B cell (primary cell): ENCODE data around the gene ARHGAP22. TPM values are rescaled to one million over a fixed set of nuclear protein-coding genes. Genes with fewer than 3 reads are reported as not detected.

Source experiments
- ATAC-seq: fragments of 200-7000 bp; cut with Tn5 transposase; one replicate; pipeline ENCODE4 v1.10.0; 2021; ENCODE audit warnings: low read depth, mild to moderate bottlenecking, moderate number of reproducible peaks, moderate library complexity
- CTCF ChIA-PET: fragments of 350-600 bp; sonication (Branson Sonifier 250); formaldehyde crosslinking; loops from one replicate; lab custom pipeline; 2021; ENCODE audit warnings: antibody characterized with exemption, inconsistent platforms; lab: Charles Lee
- POLR2A ChIA-PET: fragments of 350-600 bp; sonication (Branson Sonifier 250); formaldehyde crosslinking; loops from one replicate; lab custom pipeline; 2021; ENCODE audit warnings: antibody characterized with exemption; lab: Charles Lee
- DNase-seq: peaks from one replicate; pipeline ENCODE4 v3.0.0; 2013
- H2AFZ ChIP-seq: 2 replicates; pipeline ENCODE4 v1.6.1; 2012; ENCODE audit warnings: mild to moderate bottlenecking, low read depth, low read length; ENCODE audit not compliant: insufficient read depth, poor library complexity, severe bottlenecking
- H3K27ac ChIP-seq, 2 donors: 1 replicate in 1 of 2; 2 replicates in 1 of 2; pipeline ENCODE4 v1.5.1; 2012 to 2013; ENCODE audit warnings: low read length in 2 of 2, mild to moderate bottlenecking in 2 of 2, moderate library complexity in 1 of 2
- H3K27me3 ChIP-seq, 4 experiments: fragments of 200-600 bp in 1 of 4; sonication (generic) in 1 of 4; replicated peaks in 1 of 4; 1 replicate in 2 of 4; 2 replicates in 2 of 4; pipeline versions ENCODE4 v1.6.1 to v1.7.0; 2013 to 2016; ENCODE audit warnings: low read length in 3 of 4, mild to moderate bottlenecking in 2 of 4, mixed read lengths in 1 of 4, moderate library complexity in 1 of 4; ENCODE audit not compliant: insufficient read depth in 4 of 4, control insufficient read depth in 3 of 4; ENCODE audit errors: control extremely low read depth in 1 of 4
- H3K36me3 ChIP-seq, 2 experiments: replicated peaks in 1 of 2; 1 replicate in 1 of 2; 2 replicates in 1 of 2; pipeline versions ENCODE4 v1.6.1 to v1.7.1; 2013; ENCODE audit warnings: low read length in 1 of 2; ENCODE audit not compliant: insufficient read depth in 2 of 2, control insufficient read depth in 1 of 2; ENCODE audit errors: control extremely low read depth in 1 of 2, extremely low read depth in 1 of 2
- H3K4me1 ChIP-seq, 2 donors: fragments of 200-600 bp in 1 of 2; sonication (generic) in 1 of 2; 1 replicate in 1 of 2; 2 replicates in 1 of 2; pipeline versions ENCODE4 v1.5.1 to v1.6.1; 2013 to 2017; ENCODE audit warnings: low read length in 2 of 2; ENCODE audit not compliant: control insufficient read depth in 2 of 2, insufficient read depth in 2 of 2
- H3K4me2 ChIP-seq: replicated peaks from 2 replicates; pipeline ENCODE3; 2012; ENCODE audit warnings: mild to moderate bottlenecking, low read depth, low read length; ENCODE audit not compliant: poor library complexity, severe bottlenecking
- H3K4me3 ChIP-seq, 5 experiments: fragments of 200-600 bp in 1 of 5; sonication (generic) in 1 of 5; 1 replicate in 3 of 5; 2 replicates in 2 of 5; pipeline versions ENCODE4 v1.5.1 to v1.7.0; 2011 to 2016; ENCODE audit warnings: low read length in 4 of 5, mild to moderate bottlenecking in 4 of 5, low read depth in 2 of 5, control low read depth in 1 of 5, moderate library complexity in 1 of 5; ENCODE audit not compliant: insufficient read depth in 1 of 5; ENCODE audit errors: control extremely low read depth in 1 of 5, extremely low read depth in 1 of 5
- H3K79me2 ChIP-seq: fragments of 200-600 bp; sonication (generic); one replicate; pipeline ENCODE4 v1.6.0; 2016; ENCODE audit warnings: low read length; ENCODE audit not compliant: control insufficient read depth, insufficient read depth
- H3K9ac ChIP-seq: fragments of 200-600 bp; sonication (generic); 2 replicates; pipeline ENCODE4 v1.6.1; 2017; ENCODE audit warnings: mild to moderate bottlenecking, low read length, moderate library complexity
- H3K9me3 ChIP-seq, 3 donors: one replicate each; pipeline versions ENCODE4 v1.6.1 to v1.7.1; 2013; ENCODE audit warnings: low read length in 2 of 3; ENCODE audit not compliant: control insufficient read depth in 2 of 3, insufficient read depth in 1 of 3; ENCODE audit errors: control extremely low read depth in 1 of 3
- H4K20me1 ChIP-seq: 2 replicates; pipeline ENCODE4 v1.6.0; 2012; ENCODE audit warnings: mild to moderate bottlenecking, low read length; ENCODE audit not compliant: insufficient read depth, control insufficient read depth, poor library complexity, severe bottlenecking
- H3K27ac Mint-ChIP-seq: one replicate; pipeline ENCODE4 v1.8.0; 2021; ENCODE audit warnings: mixed read lengths
- H3K27me3 Mint-ChIP-seq: one replicate; pipeline ENCODE4 v1.8.0; 2021; ENCODE audit warnings: mixed read lengths
- H3K4me1 Mint-ChIP-seq: one replicate; pipeline ENCODE4 v1.8.0; 2021; ENCODE audit warnings: mixed read lengths
- H3K4me3 Mint-ChIP-seq: one replicate; pipeline ENCODE4 v1.8.0; 2021; ENCODE audit warnings: mixed read lengths
- H3K9me3 Mint-ChIP-seq: one replicate; pipeline ENCODE4 v1.8.0; 2022; ENCODE audit warnings: mixed read lengths; ENCODE audit not compliant: insufficient read depth
- EZH2 ChIP-seq: IDR thresholded peaks from 2 replicates; pipeline ENCODE4 v1.6.1; 2012; ENCODE audit warnings: borderline replicate concordance, low read depth, mild to moderate bottlenecking, moderate library complexity, low read length; ENCODE audit not compliant: insufficient read depth, poor library complexity, severe bottlenecking
- WGBS: methylation state at CpG from one replicate; pipeline ENCODE4 v1.1.5; 2013; ENCODE audit warnings: missing lambda C conversion rate; ENCODE audit not compliant: insufficient coverage; 5-methylcytosine and 5-hydroxymethylcytosine counted together
- intact Hi-C: fragments of 100-400 bp; cut with micrococcal nuclease; formaldehyde crosslinking; loops from one replicate; pipeline ENCODE4 v1.10.0; 2022
- polyA plus RNA-seq: library from polyadenylated mRNA; depleted of rRNA; stranded (reverse); fragments of >200 nt; gene quantifications from 2 replicates; pipeline ENCODE4 v1.2.3, GENCODE V29; 2012
- total RNA-seq, 2 donors: library from RNA; stranded (reverse); fragments of 120-200 nt in 1 of 2; gene quantifications; 1 replicate in 1 of 2; 2 replicates in 1 of 2; pipeline versions ENCODE4 v1.2.3 to v1.2.4, GENCODE V29; 2013 to 2022
- TF ChIP-seq, protein P1 (sequence below): fragments of 200-600 bp; IDR thresholded peaks from one replicate; pipeline ENCODE4 v1.8.0; 2022; ENCODE audit warnings: antibody characterized with exemption, mild to moderate bottlenecking

Gene ARHGAP22
- total and polyA plus RNA-seq, 2 donors (not counting 1 experiment from before 2014, with no cell fraction given), result 1.9 to 2.0 TPM

DNA sequence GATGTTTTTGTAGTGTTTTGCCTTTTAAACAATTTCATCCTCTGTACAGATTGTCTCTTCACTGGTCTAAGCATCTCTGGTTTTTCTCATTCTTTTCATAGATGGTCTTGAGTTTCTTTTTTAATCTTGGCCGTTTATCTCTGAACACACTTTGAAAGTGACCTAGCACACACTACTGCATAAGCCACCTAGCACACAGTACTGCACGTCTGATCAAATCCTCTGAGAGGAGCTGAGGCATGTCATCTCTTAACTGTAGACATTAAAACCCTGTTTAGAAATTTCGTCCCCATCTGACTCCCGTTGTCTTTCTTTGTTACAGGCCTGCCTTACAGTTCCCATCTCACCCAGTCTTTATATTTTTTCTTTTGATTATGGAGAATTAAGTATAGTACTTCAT, 198.2 kb downstream of the ARHGAP22 start:
- no peak overlapping the region for H2AFZ ChIP-seq
- CTCF ChIA-PET, result no interaction called here

DNA sequence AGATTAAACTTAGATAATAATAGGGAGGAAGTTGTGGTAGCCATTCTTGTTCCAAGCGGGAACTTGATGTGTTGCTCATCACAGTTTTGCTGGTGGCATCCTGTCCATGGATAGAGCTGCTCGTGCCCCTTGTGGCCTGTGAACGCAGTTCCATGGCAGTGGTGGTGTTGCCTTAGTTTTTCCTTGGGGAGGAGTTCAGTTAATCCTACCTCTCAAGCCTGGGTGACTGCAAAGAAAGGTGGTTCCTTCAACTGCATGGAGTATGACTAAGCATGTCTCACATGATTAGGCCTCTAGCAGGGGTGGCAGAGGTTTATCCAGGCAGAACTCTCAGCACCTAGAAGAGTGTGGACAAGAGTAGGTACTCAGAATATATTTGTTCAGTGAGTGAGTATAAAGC, 198.7 kb downstream of the ARHGAP22 start:
- no peaks in the 10 kb centered on the region for H3K27me3 Mint-ChIP-seq
- no peak overlapping the region for H3K27ac Mint-ChIP-seq
- no peaks in the 10 kb centered on the region for H3K9me3 ChIP-seq
- 69% methylated on average over 3 of the region's 3 CpGs for WGBS
- H3K27me3 ChIP-seq, result no peaks in the 10 kb centered on the region
- no peak overlapping the region for H3K9ac ChIP-seq
- CTCF ChIA-PET, result no interaction called here
- ATAC-seq (no peak), DNase-seq (no peak)
- no peaks in the 10 kb centered on the region for H4K20me1 ChIP-seq
- H3K4me3 Mint-ChIP-seq, result no peak overlapping the region
- H3K4me1 ChIP-seq, result no peaks in the 10 kb centered on the region
- H3K4me2 ChIP-seq, result no peak overlapping the region
- POLR2A ChIA-PET, result no interaction called here
- H3K4me1 Mint-ChIP-seq, result no peaks in the 10 kb centered on the region
- no peak overlapping the region for H3K27ac ChIP-seq
- no peaks in the 10 kb centered on the region for H3K9me3 Mint-ChIP-seq
- no peaks in the 10 kb centered on the region for H3K79me2 ChIP-seq
- TF ChIP-seq EZH2, result no peak
- TF ChIP-seq, protein P1, sequence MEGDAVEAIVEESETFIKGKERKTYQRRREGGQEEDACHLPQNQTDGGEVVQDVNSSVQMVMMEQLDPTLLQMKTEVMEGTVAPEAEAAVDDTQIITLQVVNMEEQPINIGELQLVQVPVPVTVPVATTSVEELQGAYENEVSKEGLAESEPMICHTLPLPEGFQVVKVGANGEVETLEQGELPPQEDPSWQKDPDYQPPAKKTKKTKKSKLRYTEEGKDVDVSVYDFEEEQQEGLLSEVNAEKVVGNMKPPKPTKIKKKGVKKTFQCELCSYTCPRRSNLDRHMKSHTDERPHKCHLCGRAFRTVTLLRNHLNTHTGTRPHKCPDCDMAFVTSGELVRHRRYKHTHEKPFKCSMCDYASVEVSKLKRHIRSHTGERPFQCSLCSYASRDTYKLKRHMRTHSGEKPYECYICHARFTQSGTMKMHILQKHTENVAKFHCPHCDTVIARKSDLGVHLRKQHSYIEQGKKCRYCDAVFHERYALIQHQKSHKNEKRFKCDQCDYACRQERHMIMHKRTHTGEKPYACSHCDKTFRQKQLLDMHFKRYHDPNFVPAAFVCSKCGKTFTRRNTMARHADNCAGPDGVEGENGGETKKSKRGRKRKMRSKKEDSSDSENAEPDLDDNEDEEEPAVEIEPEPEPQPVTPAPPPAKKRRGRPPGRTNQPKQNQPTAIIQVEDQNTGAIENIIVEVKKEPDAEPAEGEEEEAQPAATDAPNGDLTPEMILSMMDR, result no peak
- H2AFZ ChIP-seq, result no peak overlapping the region
- intact Hi-C loops, result no loop called here
- no peak overlapping the region for H3K4me3 ChIP-seq
- H3K36me3 ChIP-seq, result peaks cover 0 to 22% of the 10 kb centered on the region in 2 experiments

More for the DNA sequence above, 198.2 kb downstream of the ARHGAP22 start:
- POLR2A ChIA-PET, result no interaction called here
- no peaks in the 10 kb centered on the region for H3K4me1 Mint-ChIP-seq
- no peaks in the 10 kb centered on the region for H3K27me3 Mint-ChIP-seq
- DNase-seq, result no peak
- H4K20me1 ChIP-seq, result no peaks in the 10 kb centered on the region
- no peak for ATAC-seq
- no peak overlapping the region for H3K27ac Mint-ChIP-seq
- H3K27me3 ChIP-seq, result no peaks in the 10 kb centered on the region
- intact Hi-C loops, result no loop called here
- H3K79me2 ChIP-seq, result no peaks in the 10 kb centered on the region
- H3K4me2 ChIP-seq, result no peak overlapping the region
- no peaks in the 10 kb centered on the region for H3K9me3 Mint-ChIP-seq
- H3K9ac ChIP-seq, result no peak overlapping the region
- 93% methylated on average over 2 of the region's 4 CpGs for WGBS
- no peaks in the 10 kb centered on the region for H3K4me1 ChIP-seq
- H3K4me3 Mint-ChIP-seq, result no peak overlapping the region
- no peak overlapping the region for H3K4me3 ChIP-seq
- no peak for TF ChIP-seq EZH2
- TF ChIP-seq, protein P1, result no peak
- peaks cover 0 to 22% of the 10 kb centered on the region in 2 experiments for H3K36me3 ChIP-seq
- no peaks in the 10 kb centered on the region for H3K9me3 ChIP-seq
- no peak overlapping the region for H3K27ac ChIP-seq
